ENCODE data around the gene COL21A1.

DNA sequence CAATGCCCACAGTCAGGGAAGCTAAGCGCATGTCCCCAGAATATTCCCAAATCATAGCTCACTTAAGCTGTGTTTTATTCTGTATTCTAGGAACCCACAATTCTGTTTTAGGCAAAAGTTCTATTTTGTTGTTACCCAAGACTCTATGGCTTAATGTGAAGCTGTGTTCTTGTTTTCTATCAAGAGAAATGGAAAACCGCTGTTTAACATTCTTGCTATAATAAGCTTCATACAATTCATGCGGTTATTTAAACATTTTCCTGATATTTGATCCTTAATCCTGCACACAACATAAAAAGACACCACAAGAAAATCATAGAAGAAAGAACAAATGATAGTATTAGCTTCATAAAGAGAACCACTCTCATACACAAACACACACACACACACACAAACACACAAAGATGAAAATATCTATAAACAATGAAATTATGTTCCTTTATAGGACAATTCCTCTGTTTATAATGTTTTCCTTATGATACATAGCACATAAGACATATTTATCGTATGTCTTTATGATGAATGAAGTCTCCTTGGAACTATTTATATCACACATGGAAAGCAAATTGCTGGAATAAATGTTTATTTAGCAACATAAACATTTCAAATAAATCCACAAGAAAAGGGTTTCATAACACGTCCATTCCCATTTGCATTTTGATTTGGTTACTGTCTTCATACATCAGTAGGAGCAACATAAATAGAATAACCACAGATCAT lies 16.4 kb upstream of the COL21A1 start:
- TF ChIP-seq, protein P1, sequence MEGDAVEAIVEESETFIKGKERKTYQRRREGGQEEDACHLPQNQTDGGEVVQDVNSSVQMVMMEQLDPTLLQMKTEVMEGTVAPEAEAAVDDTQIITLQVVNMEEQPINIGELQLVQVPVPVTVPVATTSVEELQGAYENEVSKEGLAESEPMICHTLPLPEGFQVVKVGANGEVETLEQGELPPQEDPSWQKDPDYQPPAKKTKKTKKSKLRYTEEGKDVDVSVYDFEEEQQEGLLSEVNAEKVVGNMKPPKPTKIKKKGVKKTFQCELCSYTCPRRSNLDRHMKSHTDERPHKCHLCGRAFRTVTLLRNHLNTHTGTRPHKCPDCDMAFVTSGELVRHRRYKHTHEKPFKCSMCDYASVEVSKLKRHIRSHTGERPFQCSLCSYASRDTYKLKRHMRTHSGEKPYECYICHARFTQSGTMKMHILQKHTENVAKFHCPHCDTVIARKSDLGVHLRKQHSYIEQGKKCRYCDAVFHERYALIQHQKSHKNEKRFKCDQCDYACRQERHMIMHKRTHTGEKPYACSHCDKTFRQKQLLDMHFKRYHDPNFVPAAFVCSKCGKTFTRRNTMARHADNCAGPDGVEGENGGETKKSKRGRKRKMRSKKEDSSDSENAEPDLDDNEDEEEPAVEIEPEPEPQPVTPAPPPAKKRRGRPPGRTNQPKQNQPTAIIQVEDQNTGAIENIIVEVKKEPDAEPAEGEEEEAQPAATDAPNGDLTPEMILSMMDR (IDR thresholded peaks at IDR 0.05): no peak
- TF ChIP-seq POLR2A (IDR thresholded peaks at IDR 0.05): no peak
